B cell (primary cell): ENCODE data around the gene ARID3A.
"Not testable (repeated sequence)": the region's sequence is repeated elsewhere in the genome, so short reads cannot be mapped to it uniquely, and the experiment has no call there.

ENCODE experiments used
- EZH2 ChIP-seq: IDR thresholded peaks from 2 replicates; pipeline ENCODE4 v1.6.1; 2012; ENCODE audit warnings: borderline replicate concordance, low read depth, mild to moderate bottlenecking, moderate library complexity, low read length; ENCODE audit not compliant: insufficient read depth, poor library complexity, severe bottlenecking
- TF ChIP-seq, protein P1 (sequence below): fragments of 200-600 bp; IDR thresholded peaks from one replicate; pipeline ENCODE4 v1.8.0; 2022; ENCODE audit warnings: antibody characterized with exemption, mild to moderate bottlenecking

DNA sequence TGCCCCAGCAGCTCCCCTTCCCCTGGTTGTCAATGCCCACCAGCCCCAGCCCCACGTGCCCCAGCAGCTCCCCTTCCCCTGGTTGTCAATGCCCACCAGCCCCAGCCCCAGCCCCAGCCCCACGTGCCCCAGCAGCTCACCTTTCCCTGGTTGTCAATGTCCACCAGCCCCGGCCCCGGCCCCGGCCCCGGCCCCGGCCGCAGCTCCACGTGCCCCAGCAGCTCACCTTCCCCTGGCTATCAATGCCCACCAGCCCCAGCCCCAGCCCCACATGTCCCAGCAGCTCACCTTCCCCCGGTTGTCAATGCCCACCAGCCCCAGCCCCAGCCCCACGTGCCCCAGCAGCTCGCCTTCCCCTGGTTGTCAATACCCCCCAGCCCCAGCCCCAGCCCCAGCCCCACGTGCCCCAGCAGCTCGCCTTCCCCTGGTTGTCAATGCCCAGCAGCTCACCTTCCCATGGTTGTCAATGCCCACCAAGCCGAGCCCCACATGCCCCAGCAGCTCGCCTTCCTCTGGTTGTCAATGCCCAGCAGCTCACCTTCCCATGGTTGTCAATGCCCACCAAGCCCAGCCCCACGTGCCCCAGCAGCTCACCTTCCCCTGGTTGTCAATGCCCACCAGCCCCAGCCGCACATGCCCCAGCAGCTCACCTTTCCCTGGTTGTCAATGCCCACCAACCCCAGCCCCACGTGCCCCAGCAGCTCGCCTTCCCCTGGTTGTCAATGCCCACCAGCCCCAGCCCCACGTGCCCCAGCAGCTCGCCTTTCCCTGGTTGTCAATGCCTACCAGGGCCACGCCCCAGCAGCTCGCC is 46.9 kb upstream of the ARID3A start:
- TF ChIP-seq, protein P1, sequence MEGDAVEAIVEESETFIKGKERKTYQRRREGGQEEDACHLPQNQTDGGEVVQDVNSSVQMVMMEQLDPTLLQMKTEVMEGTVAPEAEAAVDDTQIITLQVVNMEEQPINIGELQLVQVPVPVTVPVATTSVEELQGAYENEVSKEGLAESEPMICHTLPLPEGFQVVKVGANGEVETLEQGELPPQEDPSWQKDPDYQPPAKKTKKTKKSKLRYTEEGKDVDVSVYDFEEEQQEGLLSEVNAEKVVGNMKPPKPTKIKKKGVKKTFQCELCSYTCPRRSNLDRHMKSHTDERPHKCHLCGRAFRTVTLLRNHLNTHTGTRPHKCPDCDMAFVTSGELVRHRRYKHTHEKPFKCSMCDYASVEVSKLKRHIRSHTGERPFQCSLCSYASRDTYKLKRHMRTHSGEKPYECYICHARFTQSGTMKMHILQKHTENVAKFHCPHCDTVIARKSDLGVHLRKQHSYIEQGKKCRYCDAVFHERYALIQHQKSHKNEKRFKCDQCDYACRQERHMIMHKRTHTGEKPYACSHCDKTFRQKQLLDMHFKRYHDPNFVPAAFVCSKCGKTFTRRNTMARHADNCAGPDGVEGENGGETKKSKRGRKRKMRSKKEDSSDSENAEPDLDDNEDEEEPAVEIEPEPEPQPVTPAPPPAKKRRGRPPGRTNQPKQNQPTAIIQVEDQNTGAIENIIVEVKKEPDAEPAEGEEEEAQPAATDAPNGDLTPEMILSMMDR = not testable (repeated sequence)
- TF ChIP-seq EZH2 = not testable (repeated sequence)
